KMS-11 (cell line): Measurements from ENCODE around the gene LCP2.

Experiments used
- H2AFZ ChIP-seq: fragments of 200-600 bp; sonication (generic); 2 replicates; pipeline ENCODE4 v1.6.1; 2016; ENCODE audit warnings: antibody characterized with exemption, mixed run types, low read depth
- H3K27ac ChIP-seq: fragments of 200-600 bp; sonication (generic); 2 replicates; pipeline ENCODE4 v1.6.1; 2016; ENCODE audit warnings: mild to moderate bottlenecking, mixed run types
- H3K27me3 ChIP-seq: fragments of 200-600 bp; sonication (generic); 2 replicates; pipeline ENCODE4 v1.6.1; 2017; ENCODE audit warnings: mild to moderate bottlenecking, low read depth, mixed run types, moderate library complexity; ENCODE audit not compliant: insufficient read depth
- H3K36me3 ChIP-seq: fragments of 200-600 bp; sonication (generic); 2 replicates; pipeline ENCODE4 v1.6.1; 2017; ENCODE audit warnings: mild to moderate bottlenecking, mixed run types; ENCODE audit not compliant: insufficient read depth
- H3K4me1 ChIP-seq: fragments of 200-600 bp; sonication (generic); 2 replicates; pipeline ENCODE4 v1.6.1; 2016; ENCODE audit warnings: mild to moderate bottlenecking, low read depth, mixed run types; ENCODE audit not compliant: poor library complexity, severe bottlenecking
- H3K4me2 ChIP-seq: fragments of 200-600 bp; sonication (generic); 2 replicates; pipeline ENCODE4 v1.7.0; 2016; ENCODE audit warnings: mild to moderate bottlenecking, mixed run types
- H3K4me3 ChIP-seq: fragments of 200-600 bp; sonication (generic); IDR thresholded peaks from 2 replicates; pipeline ENCODE4 v1.6.1; 2017; ENCODE audit warnings: low read depth, low read length, mixed read lengths; ENCODE audit not compliant: insufficient read depth
- H3K79me2 ChIP-seq: fragments of 200-600 bp; sonication (generic); 2 replicates; pipeline ENCODE4 v1.6.1; 2016; ENCODE audit warnings: low read depth, mixed run types; ENCODE audit not compliant: insufficient read depth
- H3K9ac ChIP-seq: fragments of 200-600 bp; sonication (generic); 2 replicates; pipeline ENCODE4 v1.6.1; 2016; ENCODE audit warnings: mild to moderate bottlenecking, mixed run types
- H4K20me1 ChIP-seq: fragments of 200-600 bp; sonication (generic); 2 replicates; pipeline ENCODE4 v1.6.1; 2016; ENCODE audit warnings: mild to moderate bottlenecking, mixed run types; ENCODE audit not compliant: insufficient read depth
- TF ChIP-seq, protein P1 (sequence below): fragments of 200-600 bp; sonication (generic); conservative IDR thresholded peaks from 2 replicates; pipeline ENCODE4 v1.6.1; 2017; ENCODE audit warnings: low read depth, mild to moderate bottlenecking, antibody characterized with exemption, low read length, moderate library complexity, mixed read lengths

The LCP2 gene

DNA sequence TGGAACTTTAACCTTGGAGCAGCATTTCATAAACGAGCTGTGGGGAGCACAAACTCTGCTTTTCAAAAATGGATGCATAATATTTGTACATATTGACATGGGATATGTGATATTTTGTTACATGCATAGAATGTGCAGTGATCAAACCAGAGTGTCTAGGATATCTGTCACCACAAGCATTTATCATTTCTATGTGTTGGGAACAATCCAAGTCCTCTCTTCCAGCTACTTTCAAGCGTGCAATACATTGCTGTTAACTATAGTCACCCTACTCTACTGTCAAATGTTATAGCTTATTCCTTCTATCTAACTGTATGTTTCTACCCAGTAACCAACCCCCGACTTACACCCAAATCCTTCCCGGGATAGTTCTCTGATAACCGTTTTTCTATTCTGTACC lies 79.7 kb downstream of the LCP2 start:
- TF ChIP-seq, protein P1, sequence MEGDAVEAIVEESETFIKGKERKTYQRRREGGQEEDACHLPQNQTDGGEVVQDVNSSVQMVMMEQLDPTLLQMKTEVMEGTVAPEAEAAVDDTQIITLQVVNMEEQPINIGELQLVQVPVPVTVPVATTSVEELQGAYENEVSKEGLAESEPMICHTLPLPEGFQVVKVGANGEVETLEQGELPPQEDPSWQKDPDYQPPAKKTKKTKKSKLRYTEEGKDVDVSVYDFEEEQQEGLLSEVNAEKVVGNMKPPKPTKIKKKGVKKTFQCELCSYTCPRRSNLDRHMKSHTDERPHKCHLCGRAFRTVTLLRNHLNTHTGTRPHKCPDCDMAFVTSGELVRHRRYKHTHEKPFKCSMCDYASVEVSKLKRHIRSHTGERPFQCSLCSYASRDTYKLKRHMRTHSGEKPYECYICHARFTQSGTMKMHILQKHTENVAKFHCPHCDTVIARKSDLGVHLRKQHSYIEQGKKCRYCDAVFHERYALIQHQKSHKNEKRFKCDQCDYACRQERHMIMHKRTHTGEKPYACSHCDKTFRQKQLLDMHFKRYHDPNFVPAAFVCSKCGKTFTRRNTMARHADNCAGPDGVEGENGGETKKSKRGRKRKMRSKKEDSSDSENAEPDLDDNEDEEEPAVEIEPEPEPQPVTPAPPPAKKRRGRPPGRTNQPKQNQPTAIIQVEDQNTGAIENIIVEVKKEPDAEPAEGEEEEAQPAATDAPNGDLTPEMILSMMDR: no peak
- H3K27ac ChIP-seq: no peak overlapping the region
- no peak overlapping the region for H3K4me3 ChIP-seq
- no peaks in the 10 kb centered on the region for H3K27me3 ChIP-seq
- H3K4me1 ChIP-seq: no peaks in the 10 kb centered on the region
- no peak overlapping the region for H3K9ac ChIP-seq
- H3K79me2 ChIP-seq: no peaks in the 10 kb centered on the region
- no peak overlapping the region for H2AFZ ChIP-seq
- H4K20me1 ChIP-seq: no peaks in the 10 kb centered on the region
- no peaks in the 10 kb centered on the region for H3K36me3 ChIP-seq
- no peak overlapping the region for H3K4me2 ChIP-seq

- H3K4me2 ChIP-seq: no peak overlapping the region
- no peaks in the 10 kb centered on the region for H3K79me2 ChIP-seq
- TF ChIP-seq, protein P1: no peak
- H3K9ac ChIP-seq: no peak overlapping the region
- no peak overlapping the region for H2AFZ ChIP-seq
- H3K36me3 ChIP-seq: no peaks in the 10 kb centered on the region
- H3K27ac ChIP-seq: no peak overlapping the region
- no peak overlapping the region for H3K4me3 ChIP-seq
- no peaks in the 10 kb centered on the region for H4K20me1 ChIP-seq
- no peaks in the 10 kb centered on the region for H3K27me3 ChIP-seq
- no peaks in the 10 kb centered on the region for H3K4me1 ChIP-seq
These were observed 81.2 kb downstream of the LCP2 start for GRCh38 chr5:170216257-170216864.

DNA sequence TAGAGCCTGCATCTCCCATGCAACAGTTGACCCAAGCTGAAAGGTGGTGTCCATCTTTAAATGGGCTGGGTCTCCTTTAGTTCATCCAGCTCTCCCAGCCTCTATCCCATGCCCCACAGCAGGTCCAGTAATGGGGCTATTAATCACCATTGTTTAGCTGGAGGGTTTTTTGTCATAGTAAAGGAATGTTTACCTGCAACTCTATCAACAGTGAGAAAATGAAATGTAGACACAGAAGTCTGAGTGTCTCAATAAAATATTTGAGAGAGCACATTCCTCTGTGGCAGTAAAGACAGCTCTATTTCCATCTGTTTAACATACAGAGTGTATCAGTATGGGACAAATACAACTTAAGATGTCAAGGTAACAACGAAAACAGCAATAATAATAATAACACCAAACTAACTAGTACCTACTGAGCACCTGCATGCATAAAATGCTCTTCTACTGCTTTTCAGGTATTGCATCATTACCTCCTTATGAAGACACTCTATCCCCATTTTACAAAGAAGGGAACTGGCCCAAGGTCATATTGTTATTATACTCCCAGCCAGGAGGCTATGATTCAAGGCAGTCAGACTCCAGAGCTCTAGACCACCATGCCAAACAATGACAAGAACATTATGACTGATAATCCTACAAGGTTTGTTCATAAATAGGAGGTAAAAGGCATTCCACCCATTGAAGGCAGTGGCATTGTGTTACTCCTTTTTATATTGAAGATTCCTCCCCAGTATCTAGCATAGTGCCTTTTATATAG lies 85.8 kb downstream of the LCP2 start:
- no peaks in the 10 kb centered on the region for H4K20me1 ChIP-seq
- H3K27ac ChIP-seq: no peak overlapping the region
- no peak overlapping the region for H3K4me2 ChIP-seq
- H3K9ac ChIP-seq: no peak overlapping the region
- no peaks in the 10 kb centered on the region for H3K4me1 ChIP-seq
- no peak overlapping the region for H3K4me3 ChIP-seq
- no peaks in the 10 kb centered on the region for H3K36me3 ChIP-seq
- no peaks in the 10 kb centered on the region for H3K27me3 ChIP-seq
- no peak overlapping the region for H2AFZ ChIP-seq
- no peaks in the 10 kb centered on the region for H3K79me2 ChIP-seq
- TF ChIP-seq, protein P1: no peak

DNA sequence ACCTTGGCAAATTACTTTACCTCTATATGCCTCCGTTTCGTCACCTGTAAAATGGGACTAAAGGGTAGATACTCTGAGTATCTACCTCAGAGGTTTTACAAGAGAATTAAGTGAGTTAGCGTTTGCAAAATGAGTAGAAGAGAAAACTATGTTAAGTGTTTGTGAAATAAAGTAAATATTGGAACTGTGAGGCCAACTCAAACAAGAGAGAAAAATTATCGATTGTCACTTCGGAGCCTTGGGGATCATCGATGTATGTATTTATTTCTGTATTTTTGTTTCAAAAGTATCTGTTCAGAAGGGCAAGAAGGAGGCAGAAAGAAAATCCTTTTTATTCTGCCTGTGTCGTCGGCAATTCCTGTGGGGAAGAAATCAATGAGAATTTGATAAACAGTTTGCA lies 90.6 kb downstream of the LCP2 start:
- Histone ChIP-seq H3K27ac (no peak overlapping the region), H3K9ac (no peak overlapping the region), H3K36me3 (no peaks in the 10 kb centered on the region), H4K20me1 (no peaks in the 10 kb centered on the region), H2AFZ (no peak overlapping the region), H3K4me2 (no peak overlapping the region), H3K4me3 (no peak overlapping the region), H3K27me3 (no peaks in the 10 kb centered on the region), H3K79me2 (no peaks in the 10 kb centered on the region), H3K4me1 (no peaks in the 10 kb centered on the region)
- TF ChIP-seq, protein P1: no peak
